ENCODE data around the gene ARFRP1. TPM values are rescaled to one million over a fixed set of nuclear protein-coding genes. Genes with fewer than 3 reads are reported as not detected.

The ARFRP1 gene
- total RNA-seq, 4 donors from 2014 or later: 26.9 to 35.1 (median 27.8) TPM

DNA sequence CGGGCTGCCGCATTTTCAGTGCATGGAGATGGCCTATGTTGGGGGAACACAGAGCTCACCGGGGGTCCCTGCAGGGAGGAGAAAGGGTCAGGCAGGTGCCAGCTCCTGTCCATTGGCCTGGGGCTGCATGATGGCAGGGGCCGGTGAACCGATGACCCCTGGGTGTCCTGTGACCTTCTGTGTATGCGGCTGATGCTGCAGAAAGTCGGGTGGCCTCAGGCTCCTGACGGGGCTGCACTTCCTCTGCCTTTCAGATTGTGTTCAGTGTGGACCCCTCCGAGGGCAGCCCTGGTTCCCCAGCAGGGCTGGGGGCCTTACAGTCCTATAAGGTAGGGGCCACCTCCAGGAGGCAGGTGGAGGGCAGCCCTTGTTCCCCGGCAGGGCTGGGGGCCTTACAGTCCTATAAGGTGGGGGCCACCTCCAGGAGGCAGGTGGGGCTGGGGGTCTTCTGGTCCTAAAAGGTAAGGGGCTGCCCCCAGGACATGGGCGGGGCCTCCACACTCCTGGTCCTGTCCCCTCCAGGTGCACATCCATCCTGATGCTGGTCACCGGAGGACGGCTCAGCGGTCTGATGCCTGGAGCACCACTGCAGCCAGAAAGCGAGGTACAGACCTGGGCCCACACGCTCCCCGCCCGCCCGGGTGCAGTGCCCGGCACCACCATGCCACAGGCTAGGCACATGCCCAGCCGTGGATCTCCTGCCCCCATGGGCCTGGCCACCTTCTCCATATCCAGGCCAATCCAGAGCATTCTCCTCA is 22.3 kb downstream of the ARFRP1 start:
- no peak for DNase-seq
- H3K27me3 ChIP-seq: no peaks in the 10 kb centered on the region

DNA sequence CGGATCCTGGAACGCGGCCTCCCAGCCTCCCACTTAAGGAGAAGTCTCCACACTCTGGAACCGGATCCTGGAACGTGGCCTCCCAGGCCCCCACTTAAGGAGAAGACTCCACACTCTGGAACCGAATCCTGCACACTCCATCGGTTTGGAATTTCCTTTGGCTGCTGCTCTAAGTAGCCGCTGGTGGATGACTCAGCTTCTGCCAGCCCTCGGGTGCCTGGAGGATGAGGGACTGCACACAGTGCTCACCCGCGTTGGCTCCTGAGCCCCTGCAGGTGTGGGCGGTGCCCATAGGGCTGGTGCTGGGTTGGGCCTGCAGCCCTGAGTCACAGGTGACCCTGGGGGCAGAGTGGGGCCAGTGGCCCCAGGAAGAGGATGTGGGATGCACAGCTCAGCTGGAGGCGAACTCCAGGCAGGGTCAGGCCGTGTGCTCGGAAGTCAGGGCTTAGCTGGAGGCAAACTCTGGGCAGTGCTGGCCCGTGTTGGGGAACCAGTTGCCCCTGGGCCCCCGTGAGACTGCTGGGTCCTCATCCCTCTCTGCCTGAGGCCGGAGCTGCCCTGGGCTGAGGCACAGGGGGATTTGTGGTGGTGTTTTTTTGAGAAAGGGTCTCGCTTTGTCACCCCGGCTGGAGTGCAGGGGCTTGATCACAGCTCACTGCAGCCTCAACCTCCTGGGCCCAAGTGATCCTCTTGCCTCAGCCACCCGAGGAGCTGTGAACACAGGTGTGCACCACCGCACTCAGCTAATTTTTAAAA is 25.2 kb downstream of the ARFRP1 start:
- DNase-seq (peak; percentile 42 to 65), ATAC-seq (peak; percentile 62 to 64)
- H3K27ac ChIP-seq: peak overlapping the region; percentile 59 to 75 (median 64)
- TF ChIP-seq POLR2A (IDR thresholded peaks at IDR 0.05): no peak
- TF ChIP-seq, protein P1, sequence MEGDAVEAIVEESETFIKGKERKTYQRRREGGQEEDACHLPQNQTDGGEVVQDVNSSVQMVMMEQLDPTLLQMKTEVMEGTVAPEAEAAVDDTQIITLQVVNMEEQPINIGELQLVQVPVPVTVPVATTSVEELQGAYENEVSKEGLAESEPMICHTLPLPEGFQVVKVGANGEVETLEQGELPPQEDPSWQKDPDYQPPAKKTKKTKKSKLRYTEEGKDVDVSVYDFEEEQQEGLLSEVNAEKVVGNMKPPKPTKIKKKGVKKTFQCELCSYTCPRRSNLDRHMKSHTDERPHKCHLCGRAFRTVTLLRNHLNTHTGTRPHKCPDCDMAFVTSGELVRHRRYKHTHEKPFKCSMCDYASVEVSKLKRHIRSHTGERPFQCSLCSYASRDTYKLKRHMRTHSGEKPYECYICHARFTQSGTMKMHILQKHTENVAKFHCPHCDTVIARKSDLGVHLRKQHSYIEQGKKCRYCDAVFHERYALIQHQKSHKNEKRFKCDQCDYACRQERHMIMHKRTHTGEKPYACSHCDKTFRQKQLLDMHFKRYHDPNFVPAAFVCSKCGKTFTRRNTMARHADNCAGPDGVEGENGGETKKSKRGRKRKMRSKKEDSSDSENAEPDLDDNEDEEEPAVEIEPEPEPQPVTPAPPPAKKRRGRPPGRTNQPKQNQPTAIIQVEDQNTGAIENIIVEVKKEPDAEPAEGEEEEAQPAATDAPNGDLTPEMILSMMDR (IDR thresholded peaks at IDR 0.05 in 4 of 5, conservative IDR thresholded peaks at IDR 0.05 in 1 of 5): no peak
- peaks cover 11 to 19% of the 10 kb centered on the region in 2 donors for H3K4me1 ChIP-seq
- no peak overlapping the region for H3K4me3 ChIP-seq
- no peaks in the 10 kb centered on the region for H3K27me3 ChIP-seq
- no peaks in the 10 kb centered on the region for H3K9me3 ChIP-seq
- intact Hi-C loops (cut with DNase I; ENCODE audit: low total_unique reads): no loop called here
- in situ Hi-C loops (cut with MboI; ENCODE audit: low sequenced_read_pairs in 4 of 4): no loop called here
- peaks cover 0 to 15% of the 10 kb centered on the region in 2 donors for H3K36me3 ChIP-seq

More for the DNA sequence above, 22.3 kb downstream of the ARFRP1 start:
- H3K9me3 ChIP-seq: no peaks in the 10 kb centered on the region
- H3K27ac ChIP-seq: peak overlapping the region; percentile 78 to 83 (median 82)
- no peak overlapping the region for H3K4me3 ChIP-seq
- in situ Hi-C loops (cut with MboI; ENCODE audit: low sequenced_read_pairs in 4 of 4) (no loop called here), intact Hi-C loops (cut with DNase I; ENCODE audit: low total_unique reads) (no loop called here)
- peaks cover 14 to 27% of the 10 kb centered on the region in 2 donors for H3K4me1 ChIP-seq
- ATAC-seq: no peak
- TF ChIP-seq, protein P1 (IDR thresholded peaks at IDR 0.05 in 4 of 5, conservative IDR thresholded peaks at IDR 0.05 in 1 of 5): no peak
- TF ChIP-seq POLR2A (IDR thresholded peaks at IDR 0.05): no peak
- no peaks in the 10 kb centered on the region for H3K36me3 ChIP-seq

DNA sequence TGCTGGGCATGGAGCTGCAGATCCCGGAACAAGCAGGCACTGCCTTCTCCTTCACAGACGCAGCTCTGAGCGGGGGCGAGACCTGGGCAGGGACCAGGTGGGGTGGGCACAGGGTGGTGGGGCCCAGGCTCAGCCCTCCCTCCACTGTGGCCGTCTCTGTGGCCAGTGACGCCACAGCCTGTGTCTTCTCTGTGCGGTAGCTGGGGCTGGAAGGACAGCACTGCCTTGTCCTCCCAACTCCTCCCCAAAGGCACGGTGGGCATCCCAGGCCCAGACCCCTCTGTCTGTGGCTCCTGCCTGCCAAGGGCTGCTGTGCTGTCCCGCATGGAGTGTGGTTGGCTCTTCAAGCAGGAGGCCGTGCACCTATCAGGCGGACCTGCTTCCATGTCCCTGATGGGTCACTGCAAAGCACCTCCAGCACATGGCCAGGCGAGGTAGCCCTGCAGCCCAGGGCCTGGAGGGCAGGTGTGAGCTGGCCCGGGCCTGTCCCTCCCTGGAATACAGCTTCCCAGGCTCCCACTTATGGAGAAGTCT is 26.1 kb downstream of the ARFRP1 start:
- intact Hi-C loops (cut with DNase I; ENCODE audit: low total_unique reads) (no loop called here), in situ Hi-C loops (cut with MboI; ENCODE audit: low sequenced_read_pairs in 4 of 4) (no loop called here)
- no peak for TF ChIP-seq POLR2A (IDR thresholded peaks at IDR 0.05)
- TF ChIP-seq, protein P1 (IDR thresholded peaks at IDR 0.05 in 4 of 5, conservative IDR thresholded peaks at IDR 0.05 in 1 of 5): no peak
- Histone ChIP-seq H3K36me3 (peaks cover 0 to 22% of the 10 kb centered on the region in 2 donors), H3K27me3 (no peaks in the 10 kb centered on the region), H3K27ac (peak overlapping the region; percentile 59 to 75 (median 64)), H3K9me3 (no peaks in the 10 kb centered on the region), H3K4me3 (no peak overlapping the region), H3K4me1 (peaks cover 7 to 15% of the 10 kb centered on the region in 2 donors)
- ATAC-seq: no peak
- DNase-seq: no peak

DNA sequence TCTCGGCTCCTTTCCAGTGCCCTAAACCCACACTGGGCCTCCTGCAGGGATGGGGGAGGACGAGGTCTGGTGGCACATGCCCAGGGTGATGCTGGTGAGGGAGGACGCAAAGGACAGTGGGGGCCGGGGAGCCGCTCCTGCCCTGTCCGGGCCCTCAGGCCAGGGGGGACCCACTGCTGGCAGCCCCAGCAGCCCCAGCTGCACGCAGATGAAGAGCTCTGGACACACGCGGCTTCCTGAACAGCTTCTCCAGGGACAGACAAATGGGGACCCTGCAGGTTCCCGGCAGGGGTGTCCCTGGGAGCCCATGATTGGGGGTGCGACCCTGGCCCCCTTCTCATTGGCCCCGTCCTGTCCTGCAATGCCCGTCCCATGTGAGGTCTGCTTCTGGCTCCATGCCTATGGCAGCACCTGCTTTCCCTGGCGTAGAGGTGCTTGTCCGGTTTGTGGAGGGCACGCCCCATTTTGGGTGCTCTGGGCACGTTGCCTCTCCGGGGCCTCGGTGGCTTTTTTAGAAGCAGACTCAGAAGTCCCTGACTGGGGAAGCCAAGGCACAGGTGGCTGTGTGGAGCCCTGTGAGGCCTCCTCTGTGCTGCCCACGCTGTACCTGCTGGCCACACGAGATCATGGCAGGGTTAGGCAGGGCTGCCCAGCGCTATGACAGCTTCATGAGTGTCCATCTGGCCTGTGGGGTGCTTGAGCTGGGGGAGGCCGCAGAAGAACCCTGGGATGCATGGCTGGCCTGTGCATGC is 26.7 kb downstream of the ARFRP1 start:
- no peaks in the 10 kb centered on the region for H3K9me3 ChIP-seq
- intact Hi-C loops (cut with DNase I; ENCODE audit: low total_unique reads): no loop called here
- ATAC-seq: no peak
- H3K4me1 ChIP-seq: peaks cover under 1 to 10% of the 10 kb centered on the region in 2 donors
- peak overlapping the region in 3 of 4 donors; percentile 59 to 75 (median 61) for H3K27ac ChIP-seq
- in situ Hi-C loops (cut with MboI; ENCODE audit: low sequenced_read_pairs in 4 of 4): no loop called here
- no peak for DNase-seq
- H3K27me3 ChIP-seq: no peaks in the 10 kb centered on the region
- no peak overlapping the region for H3K4me3 ChIP-seq
- TF ChIP-seq, protein P1 (IDR thresholded peaks at IDR 0.05 in 4 of 5, conservative IDR thresholded peaks at IDR 0.05 in 1 of 5): no peak
- TF ChIP-seq POLR2A (IDR thresholded peaks at IDR 0.05): no peak
- H3K36me3 ChIP-seq: peaks cover 0 to 28% of the 10 kb centered on the region in 2 donors

Data from gastrocnemius medialis (tissue), 4 donors.